Measurements from ENCODE around the gene SHC4. TPM values are rescaled to one million over a fixed set of nuclear protein-coding genes. Genes with fewer than 3 reads are reported as not detected.

Gene SHC4
- total RNA-seq, 1 experiment from 2014 or later: 0.44 TPM

DNA sequence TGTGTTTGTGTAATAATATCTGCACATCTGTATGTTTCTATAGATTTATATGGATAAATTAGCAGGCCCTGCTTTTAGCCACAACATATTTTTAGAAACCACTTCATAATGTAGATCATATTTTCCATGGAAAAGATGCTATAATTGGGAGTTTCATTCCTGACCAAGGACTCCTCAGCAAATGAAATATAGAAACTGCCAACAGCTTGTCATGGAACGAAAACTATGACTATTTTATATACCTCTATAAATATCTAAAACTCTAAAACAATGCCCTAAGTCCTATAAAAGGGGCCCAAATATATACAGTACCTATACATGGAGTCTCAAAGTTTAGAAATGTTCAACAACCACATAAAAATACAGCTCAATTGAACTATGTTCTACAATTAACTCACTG, 57.9 kb downstream of the SHC4 start:
- H3F3A ChIP-seq (ENCODE audit: insufficient read depth, low read depth): no peaks in the 10 kb centered on the region
- intact Hi-C loops (cut with micrococcal nuclease; ENCODE audit: unreplicated experiment): no loop called here

DNA sequence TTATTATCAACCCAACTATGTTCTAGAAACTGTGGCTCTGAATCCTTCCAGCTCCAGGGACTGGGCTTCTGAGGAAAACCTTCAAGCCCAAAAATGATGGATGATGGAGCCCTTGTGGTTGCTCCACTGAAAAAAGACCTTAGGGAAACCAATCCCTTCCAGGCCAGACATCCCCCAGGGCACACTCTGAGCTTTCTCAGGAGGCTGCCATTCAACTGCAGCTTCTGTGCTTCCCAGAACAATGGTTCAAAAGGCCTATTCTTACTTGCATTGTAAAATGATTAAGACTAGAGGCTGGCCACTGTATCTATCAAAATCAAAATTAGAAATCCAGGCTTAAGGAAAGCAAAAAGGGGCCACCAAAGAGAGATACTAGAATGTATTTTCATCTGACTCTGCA, 58.5 kb downstream of the SHC4 start:
- no peak for TF ChIP-seq EZH2 (IDR thresholded peaks at IDR 0.05; ENCODE audit: low read depth)
- TF ChIP-seq CTCF (conservative IDR thresholded peaks at IDR 0.05): no peak
- intact Hi-C loops (cut with micrococcal nuclease; ENCODE audit: unreplicated experiment): no loop called here
- Histone ChIP-seq H3K9me3 (ENCODE audit: insufficient read depth, low read depth) (no peaks in the 10 kb centered on the region), H3K4me3 (no peak overlapping the region), H3K27ac (no peak overlapping the region), H3K4me1 (replicated peaks; ENCODE audit: insufficient read depth) (no peaks in the 10 kb centered on the region), H2AFZ (no peak overlapping the region), H3K36me3 (ENCODE audit: low read depth) (no peaks in the 10 kb centered on the region), H3K4me2 (no peak overlapping the region), H3K9me2 (ENCODE audit: insufficient read depth) (no peaks in the 10 kb centered on the region), H3K79me2 (ENCODE audit: low read depth) (no peaks in the 10 kb centered on the region), H4K20me1 (ENCODE audit: insufficient read depth) (no peaks in the 10 kb centered on the region), H3F3A (ENCODE audit: insufficient read depth, low read depth) (no peaks in the 10 kb centered on the region), H3K27me3 (ENCODE audit: insufficient read depth, low read depth) (no peaks in the 10 kb centered on the region)
- CTCF ChIA-PET: no interaction called here
- BruUV-seq (replicated peaks): no TSS peak
- POLR2A ChIA-PET (ENCODE audit: unreplicated experiment): no interaction called here
- no peak for DNase-seq

More for the DNA sequence above, 57.9 kb downstream of the SHC4 start:
- Histone ChIP-seq H3K36me3 (ENCODE audit: low read depth) (no peaks in the 10 kb centered on the region), H3K27ac (no peak overlapping the region), H3K9me2 (ENCODE audit: insufficient read depth) (no peaks in the 10 kb centered on the region), H3K27me3 (ENCODE audit: insufficient read depth, low read depth) (no peaks in the 10 kb centered on the region), H3K4me2 (no peak overlapping the region), H3K4me1 (replicated peaks; ENCODE audit: insufficient read depth) (no peaks in the 10 kb centered on the region), H3K4me3 (no peak overlapping the region), H2AFZ (no peak overlapping the region), H3K79me2 (ENCODE audit: low read depth) (no peaks in the 10 kb centered on the region), H3K9me3 (ENCODE audit: insufficient read depth, low read depth) (no peaks in the 10 kb centered on the region), H4K20me1 (ENCODE audit: insufficient read depth) (no peaks in the 10 kb centered on the region)
- no peak for TF ChIP-seq EZH2 (IDR thresholded peaks at IDR 0.05; ENCODE audit: low read depth)
- no peak for TF ChIP-seq CTCF (conservative IDR thresholded peaks at IDR 0.05)
- no TSS peak for BruUV-seq (replicated peaks)
- no peak for DNase-seq
- ChIA-PET CTCF (no interaction called here), POLR2A (ENCODE audit: unreplicated experiment) (no interaction called here)

GRCh38 chr15:48904758-48905157, 59.0 kb downstream of the SHC4 start:
- no peaks in the 10 kb centered on the region for H3K4me1 ChIP-seq (replicated peaks; ENCODE audit: insufficient read depth)
- no peak overlapping the region for H3K27ac ChIP-seq
- H2AFZ ChIP-seq: no peak overlapping the region
- H3K27me3 ChIP-seq (ENCODE audit: insufficient read depth, low read depth): no peaks in the 10 kb centered on the region
- BruUV-seq (replicated peaks): no TSS peak
- no peaks in the 10 kb centered on the region for H3K9me3 ChIP-seq (ENCODE audit: insufficient read depth, low read depth)
- ChIA-PET CTCF (no interaction called here), POLR2A (ENCODE audit: unreplicated experiment) (no interaction called here)
- H3K4me2 ChIP-seq: no peak overlapping the region
- no peaks in the 10 kb centered on the region for H3K36me3 ChIP-seq (ENCODE audit: low read depth)
- H3K79me2 ChIP-seq (ENCODE audit: low read depth): no peaks in the 10 kb centered on the region
- no peak for DNase-seq
- no peak overlapping the region for H3K4me3 ChIP-seq
- no peaks in the 10 kb centered on the region for H4K20me1 ChIP-seq (ENCODE audit: insufficient read depth)
- TF ChIP-seq EZH2 (IDR thresholded peaks at IDR 0.05; ENCODE audit: low read depth) (no peak), CTCF (conservative IDR thresholded peaks at IDR 0.05) (no peak)
- no peaks in the 10 kb centered on the region for H3F3A ChIP-seq (ENCODE audit: insufficient read depth, low read depth)
- H3K9me2 ChIP-seq (ENCODE audit: insufficient read depth): no peaks in the 10 kb centered on the region
- intact Hi-C loops (cut with micrococcal nuclease; ENCODE audit: unreplicated experiment): no loop called here

Data from PC-9 (cell line).